Right forelimb (tissue), 1 donor: ENCODE data around the gene TCN2.
A peak's percentile ranks its signal among the peaks of the same experiment; 100 is the strongest.
"Not testable (repeated sequence)": the region's sequence is repeated elsewhere in the genome, so short reads cannot be mapped to it uniquely, and the experiment has no call there.

Source experiments
- DNase-seq: peaks from one replicate; pipeline ENCODE4 v3.0.0-alpha.2; 2018

TCN2 gene

DNA sequence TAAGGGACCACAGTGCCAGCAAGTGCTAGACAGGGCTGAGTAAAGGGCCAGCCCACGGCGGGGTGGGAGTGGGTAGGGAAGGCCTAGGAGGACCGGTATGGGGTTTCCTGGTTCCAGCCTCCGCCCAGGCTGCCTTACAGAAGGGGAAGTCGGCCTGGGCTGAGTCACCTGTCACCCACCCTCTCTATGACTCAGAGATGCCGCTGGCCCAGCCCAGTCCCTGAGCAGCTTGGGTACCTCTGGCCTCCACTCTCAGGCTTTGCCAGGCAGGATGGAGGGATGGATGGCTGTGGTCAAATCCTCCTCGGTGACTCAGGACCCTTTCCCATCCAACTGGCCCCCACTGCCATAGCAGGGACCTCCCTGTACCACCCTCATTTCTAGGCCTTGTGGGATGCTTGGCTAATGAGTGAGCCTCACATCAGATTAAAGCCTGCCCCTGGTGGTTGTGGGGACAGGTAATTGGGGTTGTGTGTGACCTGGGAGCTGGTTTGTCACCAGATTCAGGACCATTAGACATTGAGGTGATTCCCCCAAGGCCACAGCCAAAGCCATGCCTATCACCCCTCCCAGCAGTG lies 42.5 kb downstream of the TCN2 start:
- no peak for DNase-seq

DNA sequence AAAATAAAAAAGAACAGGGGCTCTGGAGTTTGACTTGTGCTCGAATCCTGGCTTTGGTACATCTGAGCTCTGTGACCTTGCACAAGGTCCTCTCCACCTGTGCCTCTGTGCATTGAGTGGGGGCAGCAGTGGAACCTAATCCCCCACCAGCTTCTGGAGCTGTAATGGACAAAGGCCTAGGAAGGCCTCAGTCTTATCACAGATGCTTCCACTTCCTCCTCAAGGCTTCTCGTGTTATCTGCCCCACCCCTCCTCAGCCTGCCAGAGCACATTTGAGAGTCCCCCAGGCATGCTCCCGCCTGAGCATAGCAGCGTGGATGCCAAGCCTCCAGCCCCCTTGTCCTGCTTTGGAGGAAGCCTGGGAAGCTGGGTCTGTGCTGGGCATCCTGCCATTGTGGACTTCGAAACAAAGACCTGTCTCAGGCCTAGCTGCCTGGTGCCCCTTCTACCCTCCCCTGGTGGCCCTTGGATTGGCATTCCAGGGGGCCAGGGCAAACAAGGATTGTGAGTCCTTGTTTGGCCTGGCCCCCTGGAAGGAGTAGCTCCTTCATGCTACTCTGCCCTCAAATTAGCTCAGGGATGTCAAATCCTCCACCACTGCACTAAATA lies 43.6 kb downstream of the TCN2 start:
- no peak for DNase-seq

GRCh38 chr22:30652852-30653251 lies 45.9 kb downstream of the TCN2 start:
- no peak for DNase-seq

- DNase-seq, result no peak
These were observed 47.4 kb downstream of the TCN2 start for GRCh38 chr22:30654361-30654760.

- no peak for DNase-seq
These were observed 48.6 kb downstream of the TCN2 start for GRCh38 chr22:30655532-30655931.

DNA sequence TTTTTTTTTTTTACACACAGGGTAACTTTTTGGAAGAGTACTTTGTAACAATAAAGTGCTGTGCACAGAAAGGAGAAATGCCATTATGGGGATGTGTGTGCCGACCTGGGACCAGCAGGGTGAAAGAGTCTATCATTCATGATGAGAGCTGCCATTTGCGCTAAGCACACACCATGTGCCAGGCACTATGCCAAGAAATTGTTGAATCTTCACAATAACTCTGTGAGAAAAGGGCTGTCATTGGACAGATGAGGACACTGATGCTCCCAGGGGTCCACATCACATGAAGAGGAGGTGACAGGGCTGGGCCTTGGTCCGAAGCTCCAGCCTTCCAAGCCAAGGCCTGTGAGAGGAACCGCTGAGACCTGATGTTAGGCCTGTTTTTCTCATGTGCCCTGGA lies 55.1 kb downstream of the TCN2 start:
- DNase-seq, result no peak

- DNase-seq, result no peak
These were observed 57.8 kb downstream of the TCN2 start for GRCh38 chr22:30664798-30665197.

- DNase-seq, result no peak
These were observed 58.3 kb downstream of the TCN2 start for GRCh38 chr22:30665266-30665665.

DNA sequence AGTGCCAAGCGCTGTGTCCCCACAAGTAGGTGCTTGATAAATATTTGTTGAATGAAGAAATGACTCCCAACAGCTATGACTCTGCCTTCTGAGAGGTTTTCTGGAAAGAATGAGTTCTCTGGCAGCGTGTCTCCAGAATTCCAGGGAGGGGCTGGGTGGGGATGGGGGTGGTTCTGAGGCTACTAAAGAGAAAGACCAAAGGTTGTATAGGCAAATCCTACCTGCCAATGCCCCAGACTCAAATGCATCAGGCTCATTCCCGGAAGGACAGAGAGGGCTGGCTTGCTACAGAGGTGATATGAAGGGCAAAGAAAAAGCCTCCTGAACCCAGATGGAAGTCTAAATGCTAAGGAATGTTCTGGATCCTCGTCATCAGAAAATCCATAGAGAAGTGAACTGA lies 58.8 kb downstream of the TCN2 start:
- DNase-seq, result no peak

DNA sequence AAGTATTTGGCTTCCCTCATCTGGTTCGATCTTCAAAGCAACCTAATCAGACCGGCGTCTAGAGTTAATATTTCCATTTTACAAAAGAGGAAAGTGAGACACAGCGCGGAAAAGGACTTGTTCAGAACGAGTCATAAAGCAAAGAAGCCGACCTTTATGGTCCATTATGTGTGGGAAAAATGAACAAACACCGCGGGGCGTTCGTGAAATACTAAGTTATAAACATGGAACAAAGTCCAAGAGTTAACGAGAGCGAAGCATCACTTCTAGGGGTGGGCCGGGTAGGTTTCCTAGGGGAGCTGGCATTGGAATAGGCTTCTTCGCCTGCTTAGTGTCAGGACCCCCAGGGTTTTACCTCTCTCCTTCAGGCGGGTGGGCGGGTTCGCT lies 60.1 kb downstream of the TCN2 start:
- no peak for DNase-seq

- peak; percentile 96 for DNase-seq
These were observed 60.8 kb downstream of the TCN2 start, which contains the start of gene DUSP18 for GRCh38 chr22:30667494-30668385. Gene DUSP18 (minus strand): TSS chr22:30667875. CDS start chr22:30664003, 3,872 bp downstream.

GRCh38 chr22:30668386-30668710 lies 61.4 kb downstream of the TCN2 start:
- DNase-seq, result no peak

GRCh38 chr22:30671071-30671470 lies 64.1 kb downstream of the TCN2 start:
- no peak for DNase-seq

- no peak for DNase-seq
These were observed 66.2 kb downstream of the TCN2 start for GRCh38 chr22:30673136-30673535.

- no peak for DNase-seq
These were observed 67.5 kb downstream of the TCN2 start for GRCh38 chr22:30674482-30674881.

GRCh38 chr22:30675436-30675835 lies 68.5 kb downstream of the TCN2 start:
- no peak for DNase-seq

DNA sequence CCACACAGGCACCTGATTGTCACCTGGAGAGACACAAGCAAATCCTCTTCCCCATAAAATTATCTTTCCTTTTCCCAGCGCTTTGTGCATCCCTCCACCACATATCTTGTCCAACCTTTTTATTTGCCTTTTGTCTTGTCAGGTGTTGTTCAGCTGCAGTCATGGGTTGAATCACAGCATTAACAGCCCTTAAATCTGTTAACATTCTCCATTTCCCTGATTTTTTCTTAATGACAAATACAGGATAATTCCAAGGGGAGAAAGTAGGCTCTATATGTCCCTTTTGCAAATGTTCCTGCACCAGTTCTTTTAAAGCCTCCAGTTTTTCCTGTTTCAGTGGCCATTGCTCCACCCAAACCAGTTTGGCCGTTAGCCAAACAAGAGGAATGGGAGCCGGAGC lies 69.6 kb downstream of the TCN2 start:
- DNase-seq, result not testable (repeated sequence)
